ENCODE measurements around the gene ZNF84. TPM values are rescaled to one million over a fixed set of nuclear protein-coding genes. Genes with fewer than 3 reads are reported as not detected.

ZNF84 gene
- total RNA-seq (2021; ENCODE audit: unreplicated experiment) = 36.8 TPM
- 16.6 TPM for polyA plus RNA-seq (2012; ENCODE audit: insufficient read length)
- Bru-seq, nascent RNA = percentile 93 among the genes with signal in this experiment
- percentile 97 among the genes with signal in this experiment for BruChase-seq, experiment 1, labeled RNA remaining after a 2-hour chase
- percentile 91 among the genes with signal in this experiment for BruChase-seq, experiment 2, labeled RNA remaining after a 6-hour chase
- long read RNA-seq, full-length matches to known transcripts = 52 of 97 reads
- long read RNA-seq, partial matches to known transcripts = 10 of 97 reads
- long read RNA-seq, other reads (novel, unspliced or antisense) = 35 of 97 reads

DNA sequence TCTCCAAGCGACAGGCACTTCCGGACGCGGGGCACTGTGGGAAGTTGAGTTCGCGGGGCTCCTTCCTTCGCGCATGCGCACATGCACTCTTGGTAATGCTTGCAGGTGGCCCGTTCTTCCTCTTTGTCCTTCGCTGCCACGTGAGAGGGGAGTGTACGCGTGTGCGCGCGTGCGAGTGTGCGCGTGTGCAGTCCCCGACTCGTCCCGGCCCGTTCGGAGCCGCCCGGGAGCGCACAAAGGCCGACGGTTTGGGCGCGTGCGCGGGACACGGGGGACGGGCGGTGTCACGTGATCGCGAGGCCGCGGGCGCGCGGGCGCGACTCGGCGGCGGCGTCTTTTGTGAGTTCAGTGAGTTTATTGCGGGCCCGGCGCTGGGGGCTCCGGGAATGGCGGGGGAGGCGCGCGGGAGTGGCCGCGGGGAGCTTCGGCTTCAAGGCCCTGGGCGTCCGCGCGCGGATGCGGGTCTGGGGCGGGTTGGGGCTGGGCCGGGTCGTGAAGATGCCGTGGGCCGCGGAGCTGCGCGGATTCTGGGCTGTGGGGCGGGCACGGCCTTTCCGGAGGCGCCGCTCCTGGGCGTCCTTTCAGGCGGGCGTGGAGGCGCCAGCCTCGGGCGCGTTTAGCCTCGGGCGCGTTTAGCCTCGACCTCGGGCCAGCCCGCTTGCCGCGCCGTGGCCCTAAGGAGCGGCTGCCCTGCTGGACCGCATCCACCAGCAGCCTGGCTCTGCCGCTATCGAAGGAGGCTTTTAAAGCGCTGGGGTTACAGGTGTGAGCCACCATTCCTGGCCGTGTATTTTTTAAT, at the start of gene ZNF84:
ZNF84 (plus strand) TSS at position 303 of the 799 bp plus-strand sequence. CDS start 3,959 bp downstream, outside the sequence.
- TF ChIP-seq, protein P1, sequence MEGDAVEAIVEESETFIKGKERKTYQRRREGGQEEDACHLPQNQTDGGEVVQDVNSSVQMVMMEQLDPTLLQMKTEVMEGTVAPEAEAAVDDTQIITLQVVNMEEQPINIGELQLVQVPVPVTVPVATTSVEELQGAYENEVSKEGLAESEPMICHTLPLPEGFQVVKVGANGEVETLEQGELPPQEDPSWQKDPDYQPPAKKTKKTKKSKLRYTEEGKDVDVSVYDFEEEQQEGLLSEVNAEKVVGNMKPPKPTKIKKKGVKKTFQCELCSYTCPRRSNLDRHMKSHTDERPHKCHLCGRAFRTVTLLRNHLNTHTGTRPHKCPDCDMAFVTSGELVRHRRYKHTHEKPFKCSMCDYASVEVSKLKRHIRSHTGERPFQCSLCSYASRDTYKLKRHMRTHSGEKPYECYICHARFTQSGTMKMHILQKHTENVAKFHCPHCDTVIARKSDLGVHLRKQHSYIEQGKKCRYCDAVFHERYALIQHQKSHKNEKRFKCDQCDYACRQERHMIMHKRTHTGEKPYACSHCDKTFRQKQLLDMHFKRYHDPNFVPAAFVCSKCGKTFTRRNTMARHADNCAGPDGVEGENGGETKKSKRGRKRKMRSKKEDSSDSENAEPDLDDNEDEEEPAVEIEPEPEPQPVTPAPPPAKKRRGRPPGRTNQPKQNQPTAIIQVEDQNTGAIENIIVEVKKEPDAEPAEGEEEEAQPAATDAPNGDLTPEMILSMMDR (IDR thresholded peaks at IDR 0.05) = no peak
- peak; percentile 76 for TF ChIP-seq POLR2AphosphoS5 (IDR thresholded peaks at IDR 0.05; ENCODE audit: low read depth, low read length)
- TF ChIP-seq, protein P2, sequence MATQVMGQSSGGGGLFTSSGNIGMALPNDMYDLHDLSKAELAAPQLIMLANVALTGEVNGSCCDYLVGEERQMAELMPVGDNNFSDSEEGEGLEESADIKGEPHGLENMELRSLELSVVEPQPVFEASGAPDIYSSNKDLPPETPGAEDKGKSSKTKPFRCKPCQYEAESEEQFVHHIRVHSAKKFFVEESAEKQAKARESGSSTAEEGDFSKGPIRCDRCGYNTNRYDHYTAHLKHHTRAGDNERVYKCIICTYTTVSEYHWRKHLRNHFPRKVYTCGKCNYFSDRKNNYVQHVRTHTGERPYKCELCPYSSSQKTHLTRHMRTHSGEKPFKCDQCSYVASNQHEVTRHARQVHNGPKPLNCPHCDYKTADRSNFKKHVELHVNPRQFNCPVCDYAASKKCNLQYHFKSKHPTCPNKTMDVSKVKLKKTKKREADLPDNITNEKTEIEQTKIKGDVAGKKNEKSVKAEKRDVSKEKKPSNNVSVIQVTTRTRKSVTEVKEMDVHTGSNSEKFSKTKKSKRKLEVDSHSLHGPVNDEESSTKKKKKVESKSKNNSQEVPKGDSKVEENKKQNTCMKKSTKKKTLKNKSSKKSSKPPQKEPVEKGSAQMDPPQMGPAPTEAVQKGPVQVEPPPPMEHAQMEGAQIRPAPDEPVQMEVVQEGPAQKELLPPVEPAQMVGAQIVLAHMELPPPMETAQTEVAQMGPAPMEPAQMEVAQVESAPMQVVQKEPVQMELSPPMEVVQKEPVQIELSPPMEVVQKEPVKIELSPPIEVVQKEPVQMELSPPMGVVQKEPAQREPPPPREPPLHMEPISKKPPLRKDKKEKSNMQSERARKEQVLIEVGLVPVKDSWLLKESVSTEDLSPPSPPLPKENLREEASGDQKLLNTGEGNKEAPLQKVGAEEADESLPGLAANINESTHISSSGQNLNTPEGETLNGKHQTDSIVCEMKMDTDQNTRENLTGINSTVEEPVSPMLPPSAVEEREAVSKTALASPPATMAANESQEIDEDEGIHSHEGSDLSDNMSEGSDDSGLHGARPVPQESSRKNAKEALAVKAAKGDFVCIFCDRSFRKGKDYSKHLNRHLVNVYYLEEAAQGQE (IDR thresholded peaks at IDR 0.05; ENCODE audit: insufficient read depth in 1 of 2, low read depth in 2 of 2, low read length in 1 of 2) = peak in 1 of 2 experiments; percentile 60; a peak in 1 of 4 replicates
- no peak; the same call in 1 of the 2 replicates for TF ChIP-seq SIN3A (IDR thresholded peaks at IDR 0.05; ENCODE audit: borderline replicate concordance, insufficient read depth, low read depth, low read length)
- peak; percentile 95 for TF ChIP-seq TCF7L2 (IDR thresholded peaks at IDR 0.05; ENCODE audit: low read depth, low read length)
- Histone ChIP-seq H3K27ac (ENCODE audit: low read length) (peak within 1 kb of the TSS; percentile 89), H3K27me3 (ENCODE audit: control insufficient read depth, insufficient read depth, low read length) (no peaks in the 10 kb centered on the region), H3K36me3 (ENCODE audit: control insufficient read depth, insufficient read depth, low read length) (no peaks in the 10 kb centered on the region), H3K4me3 (ENCODE audit: low read depth in 2 of 2, low read length in 2 of 2) (peak within 1 kb of the TSS; percentile 76 to 81), H3K9me3 (ENCODE audit: control insufficient read depth, insufficient read depth, low read depth, low read length) (peaks cover 43% of the 10 kb centered on the region), H3K4me1 (ENCODE audit: control insufficient read depth, insufficient read depth, low read length) (no peaks in the 10 kb centered on the region)
- intact Hi-C loops (cut with micrococcal nuclease; ENCODE audit: unreplicated experiment) (no loop called here), in situ Hi-C loops (cut with HindIII; ENCODE audit: low pct_unique_long_range_greater_than_20kb, low sequenced_read_pairs) (no loop called here)
- ATAC-seq = peak; percentile 99
- ChIA-PET POLR2A (no interaction called here), CTCF (no interaction called here)
- DNase-seq (ENCODE audit: low read depth, low spot score) = peak; percentile 87
- no TSS peak for BruUV-seq (replicated peaks)

DNA sequence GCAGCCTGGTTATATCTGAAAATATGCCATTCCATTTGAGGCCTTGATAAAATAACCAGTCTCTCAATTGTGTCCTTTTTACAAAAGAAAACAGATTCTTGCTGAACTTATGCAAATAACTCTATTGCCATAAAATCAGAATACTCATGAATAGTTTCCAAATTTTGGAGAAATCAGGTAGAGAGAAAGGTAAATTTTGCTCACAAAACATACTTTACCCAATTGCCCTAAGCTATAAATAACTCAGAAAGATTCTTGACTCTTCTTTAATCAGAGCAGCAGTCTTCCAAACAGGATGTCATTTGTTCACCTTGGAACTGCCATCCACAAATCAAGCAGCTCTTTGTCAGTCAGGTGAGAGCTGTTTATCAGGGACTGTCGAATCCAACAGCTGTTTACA, 38.6 kb upstream of the ZNF84 start:
- CTCF ChIA-PET = no interaction called here

More for the DNA sequence above, 38.6 kb upstream of the ZNF84 start:
- no peaks in the 10 kb centered on the region for H3K27me3 ChIP-seq (ENCODE audit: control insufficient read depth, insufficient read depth, low read length)
- TF ChIP-seq, protein P1 (IDR thresholded peaks at IDR 0.05) = no peak
- TF ChIP-seq POLR2AphosphoS5 (IDR thresholded peaks at IDR 0.05; ENCODE audit: low read depth, low read length) (no peak), TCF7L2 (IDR thresholded peaks at IDR 0.05; ENCODE audit: low read depth, low read length) (no peak), SIN3A (IDR thresholded peaks at IDR 0.05; ENCODE audit: borderline replicate concordance, insufficient read depth, low read depth, low read length) (no peak)
- TF ChIP-seq, protein P2 (IDR thresholded peaks at IDR 0.05; ENCODE audit: insufficient read depth in 1 of 2, low read depth in 2 of 2, low read length in 1 of 2) = no peak
- no peak for DNase-seq (ENCODE audit: low read depth, low spot score)
- intact Hi-C loops (cut with micrococcal nuclease; ENCODE audit: unreplicated experiment) (no loop called here), in situ Hi-C loops (cut with HindIII; ENCODE audit: low pct_unique_long_range_greater_than_20kb, low sequenced_read_pairs) (no loop called here)
- H3K27ac ChIP-seq (ENCODE audit: low read length) = no peak overlapping the region
- no peak for ATAC-seq
- POLR2A ChIA-PET = no interaction called here
- H3K9me3 ChIP-seq (ENCODE audit: control insufficient read depth, insufficient read depth, low read depth, low read length) = peaks cover 55% of the 10 kb centered on the region
- no TSS peak for BruUV-seq (replicated peaks)
- H3K4me3 ChIP-seq (ENCODE audit: low read depth in 2 of 2, low read length in 2 of 2) = no peak overlapping the region
- H3K36me3 ChIP-seq (ENCODE audit: control insufficient read depth, insufficient read depth, low read length) = no peaks in the 10 kb centered on the region
- no peaks in the 10 kb centered on the region for H3K4me1 ChIP-seq (ENCODE audit: control insufficient read depth, insufficient read depth, low read length)
